Activated T-cell treated with anti-CD3 and anti-CD28 coated beads for 4 hours (primary cell): Measurements from ENCODE around the gene IQGAP3.
A peak's percentile ranks its signal among the peaks of the same experiment; 100 is the strongest.
"Not testable (repeated sequence)": the region's sequence is repeated elsewhere in the genome, so short reads cannot be mapped to it uniquely, and the experiment has no call there.

ENCODE experiments used
- DNase-seq: peaks from one replicate; pipeline ENCODE4 v3.0.0-alpha.2; 2020

The IQGAP3 gene, protein sequence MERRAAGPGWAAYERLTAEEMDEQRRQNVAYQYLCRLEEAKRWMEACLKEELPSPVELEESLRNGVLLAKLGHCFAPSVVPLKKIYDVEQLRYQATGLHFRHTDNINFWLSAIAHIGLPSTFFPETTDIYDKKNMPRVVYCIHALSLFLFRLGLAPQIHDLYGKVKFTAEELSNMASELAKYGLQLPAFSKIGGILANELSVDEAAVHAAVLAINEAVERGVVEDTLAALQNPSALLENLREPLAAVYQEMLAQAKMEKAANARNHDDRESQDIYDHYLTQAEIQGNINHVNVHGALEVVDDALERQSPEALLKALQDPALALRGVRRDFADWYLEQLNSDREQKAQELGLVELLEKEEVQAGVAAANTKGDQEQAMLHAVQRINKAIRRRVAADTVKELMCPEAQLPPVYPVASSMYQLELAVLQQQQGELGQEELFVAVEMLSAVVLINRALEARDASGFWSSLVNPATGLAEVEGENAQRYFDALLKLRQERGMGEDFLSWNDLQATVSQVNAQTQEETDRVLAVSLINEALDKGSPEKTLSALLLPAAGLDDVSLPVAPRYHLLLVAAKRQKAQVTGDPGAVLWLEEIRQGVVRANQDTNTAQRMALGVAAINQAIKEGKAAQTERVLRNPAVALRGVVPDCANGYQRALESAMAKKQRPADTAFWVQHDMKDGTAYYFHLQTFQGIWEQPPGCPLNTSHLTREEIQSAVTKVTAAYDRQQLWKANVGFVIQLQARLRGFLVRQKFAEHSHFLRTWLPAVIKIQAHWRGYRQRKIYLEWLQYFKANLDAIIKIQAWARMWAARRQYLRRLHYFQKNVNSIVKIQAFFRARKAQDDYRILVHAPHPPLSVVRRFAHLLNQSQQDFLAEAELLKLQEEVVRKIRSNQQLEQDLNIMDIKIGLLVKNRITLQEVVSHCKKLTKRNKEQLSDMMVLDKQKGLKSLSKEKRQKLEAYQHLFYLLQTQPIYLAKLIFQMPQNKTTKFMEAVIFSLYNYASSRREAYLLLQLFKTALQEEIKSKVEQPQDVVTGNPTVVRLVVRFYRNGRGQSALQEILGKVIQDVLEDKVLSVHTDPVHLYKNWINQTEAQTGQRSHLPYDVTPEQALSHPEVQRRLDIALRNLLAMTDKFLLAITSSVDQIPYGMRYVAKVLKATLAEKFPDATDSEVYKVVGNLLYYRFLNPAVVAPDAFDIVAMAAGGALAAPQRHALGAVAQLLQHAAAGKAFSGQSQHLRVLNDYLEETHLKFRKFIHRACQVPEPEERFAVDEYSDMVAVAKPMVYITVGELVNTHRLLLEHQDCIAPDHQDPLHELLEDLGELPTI (N-terminal part only)

DNA sequence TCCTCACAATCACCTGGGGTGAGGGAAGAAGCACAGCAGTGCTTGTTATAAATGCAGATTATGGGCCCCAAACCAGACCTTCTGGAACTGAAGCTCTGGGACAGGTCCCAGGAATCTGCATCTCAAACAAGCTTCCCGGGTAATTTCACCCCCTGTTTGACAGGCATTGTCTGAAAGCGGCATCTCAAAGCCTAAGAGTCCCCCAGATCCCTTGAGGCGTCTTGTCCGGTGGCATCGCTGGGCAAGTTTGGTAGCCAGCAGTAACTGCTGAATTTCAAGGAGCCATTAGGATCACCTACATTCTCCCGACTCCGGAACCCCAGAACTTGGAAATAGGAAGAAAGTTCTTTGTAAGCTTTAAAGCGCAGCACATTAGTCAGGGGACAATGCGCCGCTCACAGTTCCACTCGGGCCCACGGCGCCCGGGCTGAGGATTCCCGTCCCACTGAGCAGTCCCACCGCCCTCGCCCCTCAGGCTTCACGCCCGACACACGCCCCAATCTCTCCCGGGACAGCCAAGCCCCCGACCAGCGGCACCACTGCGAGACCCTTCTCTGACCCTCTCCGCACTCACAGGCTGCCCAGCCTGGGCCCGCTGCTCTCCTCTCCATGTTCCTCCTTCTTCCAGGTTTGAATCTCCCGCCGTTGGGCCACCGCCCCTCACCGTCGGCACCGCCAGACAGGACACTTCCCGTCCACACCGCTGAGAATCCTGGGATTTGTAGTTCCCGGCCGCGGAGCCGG, at the start of gene IQGAP3:
TSS of gene IQGAP3 (minus strand) at position 647 of the 744 bp plus-strand sequence. CDS start at position 611, 36 bp downstream.
- peak; percentile 45 for DNase-seq

- no peak for DNase-seq
Measured at GRCh38 chr1:156619582-156619955, 47.2 kb upstream of the IQGAP3 start.

DNA sequence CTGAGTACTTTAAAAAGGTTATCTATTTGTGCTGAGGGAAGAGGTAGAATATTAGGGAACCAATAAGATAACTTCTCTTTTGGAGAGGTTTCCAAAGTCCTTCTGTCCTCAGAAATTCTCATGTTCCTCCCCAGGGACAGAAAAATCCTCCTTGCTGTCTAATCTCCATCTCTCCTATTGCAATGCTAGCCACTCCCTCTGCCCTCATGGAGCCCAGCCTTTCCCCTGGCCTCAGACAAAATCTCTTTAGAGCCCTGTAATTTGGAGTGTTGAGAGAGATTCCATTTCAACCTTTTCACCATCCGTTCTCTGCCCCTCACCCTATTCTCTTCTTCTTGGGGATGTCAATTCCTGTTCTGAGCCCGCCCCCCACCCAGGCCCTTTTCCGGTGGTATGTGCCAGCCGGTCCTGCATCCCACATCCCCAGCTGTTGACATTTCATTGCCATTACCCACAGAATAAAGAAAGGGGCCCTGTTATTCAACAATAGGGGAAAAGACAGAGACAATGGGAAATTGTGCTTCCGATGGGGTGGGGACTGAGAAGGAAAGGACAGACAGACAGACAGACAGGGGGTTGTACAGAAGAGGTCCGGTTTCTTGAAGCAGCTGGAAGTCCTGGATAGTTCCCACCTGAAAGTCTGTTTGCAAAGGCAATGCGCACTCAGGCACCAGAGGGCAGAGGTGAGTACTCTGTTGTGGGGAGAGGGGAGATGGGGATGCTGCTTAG, 46.7 kb upstream of the IQGAP3 start, which contains the start of gene HAPLN2:
TSS of gene HAPLN2 (plus strand) at position 563 of the 729 bp plus-strand sequence. CDS start 4,076 bp downstream, outside the sequence.
- DNase-seq, result no peak

DNA sequence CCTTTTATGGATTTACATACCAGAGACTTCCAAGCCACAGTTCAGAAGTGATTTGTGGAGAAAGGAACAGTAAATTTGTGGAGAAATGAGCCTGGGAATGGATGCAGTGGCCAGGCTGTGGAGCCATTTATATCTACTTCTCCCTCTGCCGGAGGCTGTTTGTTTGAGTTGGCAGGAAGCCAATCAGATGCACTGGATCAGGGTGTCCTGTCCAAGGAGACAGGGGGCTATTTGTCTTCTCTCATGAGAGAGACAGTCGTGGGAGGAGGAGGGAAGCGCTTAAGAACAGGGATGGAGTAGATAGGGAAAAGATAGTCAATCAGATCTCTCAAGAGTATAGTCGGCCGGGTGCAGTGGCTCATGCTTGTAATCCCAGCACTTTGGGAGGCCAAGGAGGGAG, 44.1 kb upstream of the IQGAP3 start:
- no peak for DNase-seq

DNA sequence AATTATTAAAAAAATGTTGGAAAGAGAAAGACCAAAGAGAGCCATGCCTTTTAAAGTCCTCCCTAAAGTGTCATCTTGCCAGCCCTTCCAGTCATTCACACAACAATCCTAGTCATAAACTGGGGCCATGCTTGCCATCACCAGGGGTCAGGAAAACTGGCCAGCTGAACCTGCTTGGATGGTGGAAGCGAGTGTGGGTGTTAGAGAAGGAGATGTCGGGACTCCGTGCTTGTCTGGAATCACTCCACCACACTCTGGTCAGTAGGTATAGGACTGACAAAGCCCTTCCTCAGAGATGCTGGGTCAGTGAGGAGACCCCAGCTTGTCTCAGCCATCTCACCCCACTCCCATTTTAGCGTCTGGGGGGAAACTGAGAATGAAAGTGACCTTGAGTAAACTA, 43.6 kb upstream of the IQGAP3 start:
- DNase-seq, result no peak

DNA sequence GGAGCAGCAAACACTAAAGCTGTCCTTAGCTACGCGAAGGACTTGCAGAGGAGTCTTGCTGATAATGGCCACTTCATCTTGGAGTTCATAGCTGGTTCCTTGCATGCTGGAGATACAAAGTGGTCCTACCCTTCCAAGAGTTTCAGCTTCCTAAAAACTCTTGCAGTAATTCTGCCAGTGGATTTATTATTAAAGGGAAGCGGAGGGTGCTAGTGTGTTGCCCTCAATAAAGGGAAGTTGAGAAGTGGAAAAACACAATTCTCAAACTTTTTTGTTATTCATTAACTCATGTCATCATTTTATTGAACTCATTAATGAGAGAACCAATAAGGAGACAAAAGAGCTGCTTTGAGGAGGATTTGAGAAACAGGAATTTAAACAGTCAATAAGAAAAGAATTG, 40.3 kb upstream of the IQGAP3 start:
- DNase-seq, result no peak

DNA sequence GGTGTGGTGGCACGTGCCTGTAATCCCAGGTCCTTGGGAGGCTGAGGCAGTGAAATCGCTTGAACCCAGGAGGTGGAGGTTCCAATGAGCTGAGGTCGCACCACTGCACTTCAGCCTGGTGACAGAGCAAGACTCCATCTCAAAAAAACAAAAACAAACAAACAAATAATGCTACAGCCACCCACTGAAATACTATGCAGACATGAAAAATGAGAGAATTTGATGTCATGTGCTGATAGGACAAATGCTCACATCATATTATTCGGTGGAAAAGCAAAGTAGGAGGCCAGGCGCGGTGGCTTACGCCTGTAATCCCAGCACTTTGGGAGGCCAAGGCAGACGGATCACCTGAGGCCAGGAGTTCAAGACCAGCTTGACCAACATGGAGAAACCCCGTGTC, 37.7 kb upstream of the IQGAP3 start:
- DNase-seq, result not testable (repeated sequence)

- DNase-seq, result peak; percentile 40
Measured at GRCh38 chr1:156608981-156609380, 36.6 kb upstream of the IQGAP3 start.

- DNase-seq, result peak; percentile 50
Measured at GRCh38 chr1:156608036-156608674, 35.8 kb upstream of the IQGAP3 start.

GRCh38 chr1:156607344-156607743, 35.0 kb upstream of the IQGAP3 start:
- not testable (repeated sequence) for DNase-seq

DNA sequence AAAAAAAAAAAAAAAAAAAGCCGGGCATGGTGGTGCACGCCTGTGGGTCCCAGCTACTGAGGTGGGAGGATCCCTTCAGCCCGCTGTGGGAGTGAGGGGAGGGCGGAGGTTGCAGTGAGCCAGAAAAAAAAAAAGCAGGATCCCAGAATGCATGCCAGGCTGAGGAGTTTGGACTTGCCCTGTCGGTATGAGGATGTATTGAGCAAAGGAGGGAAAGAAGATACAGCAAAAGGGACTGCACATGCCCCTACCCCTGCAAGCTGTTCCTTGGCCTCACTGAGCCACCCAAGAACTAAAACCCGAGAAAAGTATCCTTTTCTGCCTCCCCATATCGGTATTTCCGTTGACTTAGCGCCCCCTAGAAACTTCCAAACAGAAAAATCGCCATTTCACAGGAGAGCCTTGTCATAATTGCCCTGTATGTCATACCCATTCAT, 30.2 kb upstream of the IQGAP3 start:
- DNase-seq, result no peak

- no peak for DNase-seq
Measured at GRCh38 chr1:156601892-156602291, 29.5 kb upstream of the IQGAP3 start.

DNA sequence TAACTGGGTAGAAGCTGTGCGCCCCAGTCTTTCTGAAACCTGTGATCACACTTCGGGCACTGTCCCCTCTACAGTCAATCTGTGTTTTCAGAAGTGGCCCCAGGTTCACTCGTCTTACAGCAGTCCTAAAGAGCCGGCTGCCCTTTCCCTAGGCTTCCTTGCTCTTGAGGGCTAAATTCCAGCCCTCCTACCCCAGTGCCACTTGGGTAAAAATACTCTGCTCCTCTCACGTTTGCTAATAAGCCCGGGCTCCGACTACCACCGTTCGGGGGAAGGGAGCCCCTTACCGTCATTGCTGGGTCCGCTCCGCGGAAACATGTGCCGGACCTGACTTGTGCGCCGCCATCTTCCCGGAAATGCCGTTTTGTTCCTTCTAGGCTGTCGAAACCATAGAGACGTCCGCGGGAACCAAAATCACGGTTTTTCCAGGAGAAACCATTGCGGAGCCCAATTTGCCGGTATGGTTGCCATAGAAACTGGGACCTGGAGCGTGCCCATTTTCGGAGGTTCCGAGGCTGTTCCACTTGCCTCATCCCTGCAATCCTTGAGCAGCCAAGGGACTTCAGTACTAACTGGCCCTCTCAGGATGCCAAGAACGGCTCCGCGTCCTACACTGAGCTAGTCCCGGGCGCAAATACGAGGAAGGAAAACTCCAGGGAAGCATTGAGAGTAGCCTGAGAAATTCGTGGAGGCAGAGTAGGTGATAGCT, 28.9 kb upstream of the IQGAP3 start, which contains the start of gene GPATCH4:
TSS of gene GPATCH4 (minus strand) at position 358 of the 709 bp plus-strand sequence.
- peak; percentile 67 for DNase-seq

DNA sequence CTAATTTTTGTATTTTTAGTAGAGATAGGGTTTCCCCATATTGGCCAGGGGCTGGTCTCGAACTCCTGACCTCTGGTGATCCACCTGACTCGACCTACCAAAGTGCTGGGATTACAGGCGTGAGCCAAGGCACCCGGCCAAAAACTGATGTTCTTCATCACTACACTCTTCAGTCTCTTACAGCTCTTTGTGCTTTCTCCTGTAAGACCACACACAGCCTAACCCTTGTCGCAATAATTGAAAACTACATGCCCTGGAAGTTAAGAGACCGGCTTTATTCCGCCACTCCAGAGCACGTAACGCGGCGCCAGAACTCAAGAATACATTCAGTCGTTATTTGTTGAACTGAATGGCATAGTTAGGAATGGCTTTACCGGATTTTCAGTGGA, 28.4 kb upstream of the IQGAP3 start:
- DNase-seq, result no peak

- DNase-seq, result no peak
Measured at GRCh38 chr1:156599811-156600210, 27.4 kb upstream of the IQGAP3 start.

- DNase-seq, result no peak
Measured at GRCh38 chr1:156598731-156599432, 26.5 kb upstream of the IQGAP3 start.

GRCh38 chr1:156598125-156598524, 25.8 kb upstream of the IQGAP3 start:
- no peak for DNase-seq

GRCh38 chr1:156596426-156596825, 24.1 kb upstream of the IQGAP3 start:
- DNase-seq, result no peak

DNA sequence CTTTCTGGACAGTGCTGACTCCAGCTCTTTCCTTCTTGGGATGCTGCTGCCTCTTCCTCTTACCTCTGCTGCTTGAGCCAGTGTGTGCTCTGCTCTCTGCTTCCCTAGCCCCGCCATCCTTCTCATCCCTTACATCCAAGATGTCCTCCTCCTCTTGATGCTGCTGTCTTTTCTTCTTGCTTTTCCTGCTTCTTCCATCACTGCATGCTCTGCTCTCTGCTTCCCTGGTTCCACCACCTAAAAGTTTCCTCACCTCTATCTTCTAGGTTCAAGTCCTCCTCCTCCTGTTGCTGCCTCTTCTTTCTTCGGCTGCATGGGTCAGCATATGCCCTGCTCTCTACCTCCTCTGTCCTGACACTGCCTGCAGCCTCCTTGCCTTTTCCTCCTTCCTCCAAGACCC, 22.7 kb upstream of the IQGAP3 start:
- DNase-seq, result no peak
